ENCODE measurements around the gene CYYR1. TPM values are rescaled to one million over a fixed set of nuclear protein-coding genes. Genes with fewer than 3 reads are reported as not detected.

Gene CYYR1
- total RNA-seq, 1 experiment from 2014 or later = 13.6 TPM

GRCh38 chr21:26540651-26541050 is 32.4 kb downstream of the CYYR1 start:
- H2BK5ac ChIP-seq (ENCODE audit: insufficient read length, low read length) = no peak overlapping the region
- H2AK5ac ChIP-seq (ENCODE audit: insufficient read length, low read length) = no peak overlapping the region
- no peak overlapping the region for H3K27ac Mint-ChIP-seq
- H3K27me3 Mint-ChIP-seq (ENCODE audit: low read depth) = no peaks in the 10 kb centered on the region
- H3K4me3 Mint-ChIP-seq = no peak overlapping the region
- no peak overlapping the region for H3K18ac ChIP-seq (ENCODE audit: insufficient read length, low read depth, low read length)
- DNase-seq = no peak
- H3K9me3 ChIP-seq (ENCODE audit: control insufficient read depth, low read depth, low read length) = no peaks in the 10 kb centered on the region
- H3K4me1 ChIP-seq (ENCODE audit: insufficient read depth, low read length) = no peaks in the 10 kb centered on the region; the same call in 1 of the 2 replicates
- H3K4ac ChIP-seq (ENCODE audit: low read depth, low read length) = no peak overlapping the region
- no peaks in the 10 kb centered on the region for H3K9me3 Mint-ChIP-seq
- H3K4me2 ChIP-seq (ENCODE audit: insufficient read depth, insufficient read length, low read length) = no peak overlapping the region
- H4K5ac ChIP-seq (ENCODE audit: insufficient read length, low read depth, low read length) = no peak overlapping the region
- H3K27ac ChIP-seq (ENCODE audit: insufficient read length, low read depth, low read length) = no peak overlapping the region
- H3K9ac ChIP-seq (ENCODE audit: extremely low read depth, insufficient read length, low read length) = no peak overlapping the region
- no peaks in the 10 kb centered on the region for H4K20me1 ChIP-seq (ENCODE audit: control insufficient read depth, insufficient read depth, insufficient read length)
- H3K23ac ChIP-seq (ENCODE audit: insufficient read length, low read depth, low read length) = no peak overlapping the region
- no peaks in the 10 kb centered on the region for H3K27me3 ChIP-seq (ENCODE audit: insufficient read depth, low read length)
- no peaks in the 10 kb centered on the region for H3K79me2 ChIP-seq (ENCODE audit: insufficient read depth, low read length)
- no peak overlapping the region for H2BK12ac ChIP-seq (ENCODE audit: insufficient read length, low read depth, low read length)
- no peak for TF ChIP-seq CTCF (conservative IDR thresholded peaks at IDR 0.05)
- H4K8ac ChIP-seq (replicated peaks; ENCODE audit: insufficient read length, low read depth, low read length) = no peak overlapping the region
- H3K56ac ChIP-seq (ENCODE audit: insufficient read length, low read depth, low read length) = no peak overlapping the region
- H3K79me1 ChIP-seq (ENCODE audit: insufficient read depth, low read depth, low read length, poor library complexity, severe bottlenecking) = no peaks in the 10 kb centered on the region
- peaks cover 6 to 7% of the 10 kb centered on the region in 2 experiments; a peak in 3 of 4 replicates for H3K4me1 Mint-ChIP-seq
- peaks cover 4 to 9% (median 5%) of the 10 kb centered on the region in 3 experiments; a peak in 6 of 7 replicates for H3K36me3 Mint-ChIP-seq (ENCODE audit: insufficient read depth in 1 of 3, low read depth in 3 of 3)
- H2BK15ac ChIP-seq (ENCODE audit: low read depth, low read length) = no peak overlapping the region
- H2BK120ac ChIP-seq (ENCODE audit: low read depth, low read length, poor library complexity, severe bottlenecking) = no peak overlapping the region
- H2AFZ ChIP-seq (ENCODE audit: low read length) = no peak overlapping the region
- H3K14ac ChIP-seq (ENCODE audit: insufficient read depth, low read length) = no peak overlapping the region
- no peaks in the 10 kb centered on the region for H3K23me2 ChIP-seq (ENCODE audit: insufficient read length, low read depth, low read length, poor library complexity, severe bottlenecking)
- no peak overlapping the region for H2BK20ac ChIP-seq (ENCODE audit: low read depth, low read length, poor library complexity, severe bottlenecking)
- H4K91ac ChIP-seq (ENCODE audit: insufficient read length, low read depth, low read length) = no peak overlapping the region
- H3T11ph ChIP-seq (ENCODE audit: low read length) = no peak overlapping the region
